Stimulated activated CD8-positive, alpha-beta memory T cell treated with anti-CD3 and anti-CD28 coated beads, Interleukin-7, amount 100 ng/mL, for 24 hours (primary cell): Measurements from ENCODE around the gene NPY4R.
"Not testable (repeated sequence)": the region's sequence is repeated elsewhere in the genome, so short reads cannot be mapped to it uniquely, and the experiment has no call there.

Experiments
- DNase-seq: peaks from one replicate; pipeline ENCODE4 v3.0.0-alpha.2; 2020; ENCODE audit warnings: low read depth

NPY4R gene, protein sequence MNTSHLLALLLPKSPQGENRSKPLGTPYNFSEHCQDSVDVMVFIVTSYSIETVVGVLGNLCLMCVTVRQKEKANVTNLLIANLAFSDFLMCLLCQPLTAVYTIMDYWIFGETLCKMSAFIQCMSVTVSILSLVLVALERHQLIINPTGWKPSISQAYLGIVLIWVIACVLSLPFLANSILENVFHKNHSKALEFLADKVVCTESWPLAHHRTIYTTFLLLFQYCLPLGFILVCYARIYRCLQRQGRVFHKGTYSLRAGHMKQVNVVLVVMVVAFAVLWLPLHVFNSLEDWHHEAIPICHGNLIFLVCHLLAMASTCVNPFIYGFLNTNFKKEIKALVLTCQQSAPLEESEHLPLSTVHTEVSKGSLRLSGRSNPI

GRCh38 chr10:46465765-46466164, at the start of gene NPY4R:
Gene NPY4R (minus strand): TSS chr10:46465958. CDS start chr10:46462635, 3,323 bp downstream.
- not testable (repeated sequence) for DNase-seq

DNA sequence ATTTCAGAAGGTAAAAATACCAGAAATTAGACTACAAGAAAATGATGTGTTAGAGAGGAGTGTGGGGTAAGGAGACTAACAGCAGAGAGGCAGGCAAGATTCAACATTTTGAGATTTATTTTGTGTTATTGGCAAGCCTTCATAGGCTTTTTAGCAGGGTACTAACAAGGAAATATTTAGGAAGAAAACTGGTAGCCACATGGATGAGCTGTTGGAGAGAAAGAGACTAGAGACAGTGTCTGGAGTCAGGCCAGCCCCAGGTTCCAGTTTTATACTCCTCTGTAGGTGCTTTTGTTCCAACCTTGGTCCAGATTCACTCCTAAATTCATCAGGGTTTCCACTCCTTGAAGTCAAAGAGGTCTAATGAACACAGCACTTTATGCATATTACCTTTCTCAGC, 49.6 kb upstream of the NPY4R start:
- no peak for DNase-seq

- DNase-seq: no peak
Observed at GRCh38 chr10:46514899-46515298, 49.1 kb upstream of the NPY4R start.

- no peak for DNase-seq
Observed at GRCh38 chr10:46514431-46514861, 48.7 kb upstream of the NPY4R start.

- not testable (repeated sequence) for DNase-seq
Observed at GRCh38 chr10:46513333-46513732, 47.6 kb upstream of the NPY4R start.

DNA sequence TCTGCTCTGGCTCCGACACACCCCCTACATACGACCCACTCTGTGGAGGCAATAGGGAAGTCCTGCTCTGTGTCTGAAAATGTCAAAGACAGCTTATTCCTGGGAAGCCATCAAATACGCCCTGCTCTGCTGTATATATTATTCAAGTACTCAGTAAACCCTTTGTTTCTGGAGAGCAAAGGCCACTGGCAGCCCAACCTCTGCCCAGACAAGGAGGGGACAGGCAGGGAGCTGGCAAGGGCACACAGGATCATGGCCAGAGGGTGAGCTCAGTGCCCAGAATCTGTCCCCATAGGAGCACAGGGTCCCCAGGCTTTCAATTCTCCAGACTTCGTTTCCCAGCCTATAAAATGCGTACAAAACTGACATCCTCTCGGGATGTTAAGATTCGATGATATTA, 47.0 kb upstream of the NPY4R start:
- not testable (repeated sequence) for DNase-seq

DNA sequence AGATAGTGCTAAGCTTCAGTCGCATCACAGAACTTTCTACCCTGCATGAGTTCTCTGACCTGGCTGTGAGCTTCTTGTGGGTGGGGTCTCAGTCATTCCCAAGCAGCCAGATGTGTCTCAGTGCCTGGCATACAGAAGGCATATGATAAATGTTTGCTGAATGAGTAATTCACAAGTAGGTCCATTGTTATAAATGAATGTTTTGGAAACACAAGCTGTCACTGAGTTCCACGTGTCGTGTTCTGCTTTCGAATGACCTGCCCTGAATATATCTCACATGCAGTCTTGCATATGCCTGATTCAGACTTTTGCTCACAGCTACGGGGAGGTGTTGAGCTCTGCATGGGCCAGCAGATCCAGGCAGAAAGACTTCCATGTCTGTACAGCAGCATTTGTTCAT, 46.2 kb upstream of the NPY4R start:
- not testable (repeated sequence) for DNase-seq

- DNase-seq: not testable (repeated sequence)
Observed at GRCh38 chr10:46499990-46500389, 34.2 kb upstream of the NPY4R start.

GRCh38 chr10:46498985-46499703, 33.4 kb upstream of the NPY4R start:
- DNase-seq: not testable (repeated sequence)

GRCh38 chr10:46497878-46498277, 32.1 kb upstream of the NPY4R start:
- DNase-seq: not testable (repeated sequence)

- DNase-seq: not testable (repeated sequence)
Observed at GRCh38 chr10:46497401-46497800, 31.6 kb upstream of the NPY4R start.

DNA sequence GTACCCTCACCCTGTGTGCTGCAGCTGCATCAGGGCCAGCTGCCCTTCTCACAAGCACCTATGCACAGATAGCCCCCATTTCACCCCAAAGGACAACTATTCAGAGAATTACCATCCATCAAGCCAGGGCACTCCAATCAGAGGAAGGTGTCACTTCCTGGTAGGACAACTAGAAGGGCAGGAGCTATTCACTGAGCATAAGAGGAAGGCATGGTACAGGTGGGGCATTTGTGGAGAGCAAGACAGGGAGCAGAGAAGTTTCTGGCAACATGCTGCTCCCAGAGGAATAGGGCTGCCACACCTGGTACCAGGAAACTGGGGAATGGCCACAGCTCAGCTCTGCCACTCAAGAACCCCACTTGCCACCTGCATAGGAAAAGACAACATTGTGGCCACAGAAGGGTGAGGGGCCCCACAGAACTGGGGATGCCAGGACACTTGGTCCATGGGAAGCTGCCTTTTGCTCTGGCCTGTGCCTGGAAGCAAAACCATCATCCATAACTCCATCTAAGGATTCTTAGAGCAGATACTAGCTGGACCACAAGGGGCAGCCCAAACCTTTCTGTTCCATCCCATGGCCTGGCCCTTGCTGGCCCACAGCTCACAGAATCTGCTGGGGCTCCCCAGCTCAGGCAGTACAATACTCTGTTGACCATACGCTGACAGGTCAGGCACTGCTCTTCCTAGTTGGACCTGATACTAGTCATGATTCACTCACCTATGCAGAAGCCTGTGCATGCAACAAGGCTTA, 25.8 kb upstream of the NPY4R start:
- DNase-seq: not testable (repeated sequence)

DNA sequence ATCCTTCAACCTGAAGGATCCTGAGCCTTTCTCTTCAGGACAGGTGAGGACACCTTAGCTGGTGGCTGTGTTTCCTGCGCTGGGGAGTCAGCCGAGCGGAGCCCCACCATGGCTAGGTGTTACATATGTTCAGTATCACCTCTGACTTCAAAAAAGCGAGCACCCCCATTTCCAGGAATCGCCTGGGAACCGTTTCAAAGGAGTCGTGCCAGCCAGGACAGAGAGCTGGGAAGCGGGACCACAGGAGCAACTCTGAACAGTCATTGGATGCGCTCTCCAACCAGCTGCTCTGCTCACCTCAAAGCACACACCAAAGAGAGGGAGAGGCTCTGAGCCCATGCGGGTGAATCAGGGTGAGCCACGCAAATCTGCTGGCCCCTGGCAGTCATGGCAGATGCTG, 24.5 kb upstream of the NPY4R start:
- not testable (repeated sequence) for DNase-seq

DNA sequence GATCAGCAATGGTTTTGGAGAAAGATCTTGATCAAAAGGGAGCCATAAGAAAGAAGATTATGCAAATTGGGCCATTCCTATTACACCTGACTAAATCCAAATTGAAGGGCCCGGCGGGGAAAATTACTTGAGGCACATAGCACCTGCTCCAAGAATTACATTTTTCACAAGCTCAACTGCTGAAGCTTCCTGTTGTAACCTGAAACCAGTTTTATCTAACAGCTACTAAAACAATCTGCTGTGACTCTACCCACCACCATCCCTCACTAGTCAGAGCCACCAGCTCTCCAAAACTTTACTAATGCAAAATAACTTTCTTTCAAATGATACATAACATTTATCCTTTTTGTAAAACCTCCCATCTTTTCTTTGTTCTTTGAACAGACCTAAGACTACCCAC, 20.7 kb upstream of the NPY4R start:
- DNase-seq: not testable (repeated sequence)

DNA sequence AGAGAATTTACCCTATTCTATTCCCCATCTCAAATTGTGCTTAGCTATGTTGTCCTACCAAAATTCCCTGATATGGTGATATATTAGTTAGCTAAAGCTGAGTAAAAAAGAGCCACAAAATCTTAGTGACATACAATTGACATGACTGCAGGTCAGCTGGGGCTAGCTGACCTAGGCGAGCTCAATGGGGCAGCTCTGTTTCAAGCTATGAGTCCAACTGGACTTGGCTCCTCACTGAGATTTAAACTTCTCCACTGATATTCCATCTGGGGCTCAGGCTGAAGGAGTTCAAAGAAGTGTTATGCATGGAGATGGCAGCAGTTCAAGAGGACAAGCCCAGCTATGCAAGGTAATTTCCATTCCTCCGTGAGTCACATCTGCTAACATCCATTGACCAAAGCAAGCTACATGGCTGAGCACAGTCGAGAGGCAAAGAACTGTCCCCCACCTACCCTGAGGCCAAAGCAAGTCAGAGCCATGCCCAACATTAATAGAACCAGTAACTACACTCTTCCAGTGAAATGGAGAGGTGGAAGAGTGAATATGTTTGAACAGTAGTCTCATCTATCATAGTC, 9.1 kb upstream of the NPY4R start:
- not testable (repeated sequence) for DNase-seq

GRCh38 chr10:46473758-46474157, 8.0 kb upstream of the NPY4R start:
- DNase-seq: not testable (repeated sequence)

GRCh38 chr10:46470134-46470533, 4.4 kb upstream of the NPY4R start:
- not testable (repeated sequence) for DNase-seq

DNA sequence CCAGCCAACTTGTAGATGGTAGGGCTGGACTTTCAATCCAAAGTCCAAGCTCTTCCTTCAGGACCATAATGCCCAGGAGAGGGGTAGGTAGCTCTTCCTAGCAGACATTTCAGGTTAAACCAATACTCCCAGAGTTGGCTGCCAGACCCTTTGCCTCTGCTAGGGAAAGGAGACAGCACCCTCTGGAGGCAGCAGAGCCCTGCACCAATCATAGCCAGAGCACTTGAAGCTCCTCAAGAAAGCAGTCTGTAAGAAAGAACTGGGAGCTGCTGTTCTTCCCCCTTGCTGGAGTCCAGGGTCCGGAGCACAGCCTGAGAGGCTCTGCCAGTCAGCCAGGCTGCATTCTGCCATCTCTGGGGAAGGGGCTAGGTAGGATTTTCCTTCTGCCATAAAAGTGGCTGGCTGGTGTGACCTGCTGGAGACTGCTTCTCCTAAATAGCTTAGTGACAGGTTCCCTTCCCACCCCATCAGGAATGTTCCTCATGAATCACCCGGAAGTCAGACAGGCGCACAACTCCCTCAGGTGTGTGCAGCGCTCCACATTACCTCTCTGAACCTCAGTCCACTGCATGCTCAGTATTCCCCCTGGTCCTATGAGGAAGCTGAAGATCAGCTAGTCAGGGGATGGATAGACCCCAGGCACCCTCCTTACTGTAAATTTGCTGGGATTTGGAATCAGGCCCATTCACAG, 2.5 kb upstream of the NPY4R start:
- DNase-seq: not testable (repeated sequence)

DNA sequence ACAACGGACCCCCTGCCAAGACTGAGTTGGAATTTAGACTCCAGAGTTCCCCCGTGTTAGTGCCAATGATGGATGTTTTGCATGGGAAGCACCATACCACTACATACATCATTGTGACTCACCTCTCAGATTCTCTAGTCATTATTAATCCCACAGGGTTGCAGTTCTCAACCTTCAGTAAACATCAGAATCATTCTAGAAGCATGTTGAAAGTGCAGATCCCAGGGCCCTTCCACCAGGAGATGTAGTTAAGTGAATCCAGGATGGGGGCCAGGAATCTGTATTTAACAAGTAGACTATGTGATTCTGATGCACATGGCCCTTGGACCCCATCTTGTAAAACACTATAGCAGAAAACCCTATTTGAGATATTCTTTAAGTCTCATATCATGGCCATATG, 2.1 kb downstream of the NPY4R start:
- not testable (repeated sequence) for DNase-seq

- DNase-seq: not testable (repeated sequence)
Observed at GRCh38 chr10:46462276-46462675, 3.5 kb downstream of the NPY4R start.

DNA sequence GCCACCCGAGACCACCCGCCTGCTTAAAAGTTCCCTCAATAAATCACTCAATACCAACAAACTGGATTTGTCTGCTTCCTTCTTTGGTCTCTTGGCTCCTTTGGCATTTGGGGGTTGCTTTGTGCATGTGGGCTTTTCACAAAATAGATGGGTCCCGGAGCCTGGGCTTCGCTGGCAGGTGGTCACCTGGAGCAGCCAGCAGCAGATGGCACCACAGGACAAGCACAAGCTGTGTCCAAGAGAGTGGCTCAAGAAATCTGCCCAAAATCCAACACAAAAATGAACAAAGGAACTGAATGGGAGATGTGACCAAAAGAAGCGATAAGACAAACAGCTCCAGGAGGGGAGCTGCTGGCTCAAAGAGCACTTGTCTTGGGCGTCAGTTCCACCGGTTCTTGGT, 6.2 kb downstream of the NPY4R start:
- DNase-seq: not testable (repeated sequence)
